ENCODE data around the gene MS4A6A.
"Not testable (repeated sequence)": the region's sequence is repeated elsewhere in the genome, so short reads cannot be mapped to it uniquely, and the experiment has no call there.

The MS4A6A gene

DNA sequence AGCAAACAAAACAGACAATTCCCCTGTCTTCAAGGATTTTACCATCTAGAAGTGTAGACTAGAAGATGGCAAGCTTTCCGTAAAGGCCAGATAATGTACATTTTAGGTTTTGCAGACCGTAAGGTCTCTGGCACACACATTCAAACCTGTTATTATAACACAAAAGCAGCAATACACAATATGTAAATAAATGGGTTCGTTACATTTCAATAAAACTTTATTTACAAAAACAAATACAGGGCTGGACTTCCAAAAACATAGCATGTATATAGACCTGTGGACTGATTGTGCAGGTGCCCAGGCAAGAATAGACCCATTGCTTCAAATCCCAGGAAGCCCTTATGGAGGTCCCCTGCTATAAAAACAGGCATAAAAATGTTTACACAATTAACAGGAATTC is 27.1 kb upstream of the MS4A6A start:
- TF ChIP-seq, protein P1, sequence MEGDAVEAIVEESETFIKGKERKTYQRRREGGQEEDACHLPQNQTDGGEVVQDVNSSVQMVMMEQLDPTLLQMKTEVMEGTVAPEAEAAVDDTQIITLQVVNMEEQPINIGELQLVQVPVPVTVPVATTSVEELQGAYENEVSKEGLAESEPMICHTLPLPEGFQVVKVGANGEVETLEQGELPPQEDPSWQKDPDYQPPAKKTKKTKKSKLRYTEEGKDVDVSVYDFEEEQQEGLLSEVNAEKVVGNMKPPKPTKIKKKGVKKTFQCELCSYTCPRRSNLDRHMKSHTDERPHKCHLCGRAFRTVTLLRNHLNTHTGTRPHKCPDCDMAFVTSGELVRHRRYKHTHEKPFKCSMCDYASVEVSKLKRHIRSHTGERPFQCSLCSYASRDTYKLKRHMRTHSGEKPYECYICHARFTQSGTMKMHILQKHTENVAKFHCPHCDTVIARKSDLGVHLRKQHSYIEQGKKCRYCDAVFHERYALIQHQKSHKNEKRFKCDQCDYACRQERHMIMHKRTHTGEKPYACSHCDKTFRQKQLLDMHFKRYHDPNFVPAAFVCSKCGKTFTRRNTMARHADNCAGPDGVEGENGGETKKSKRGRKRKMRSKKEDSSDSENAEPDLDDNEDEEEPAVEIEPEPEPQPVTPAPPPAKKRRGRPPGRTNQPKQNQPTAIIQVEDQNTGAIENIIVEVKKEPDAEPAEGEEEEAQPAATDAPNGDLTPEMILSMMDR (conservative IDR thresholded peaks at IDR 0.05): no peak
- no peak overlapping the region for H3K27ac ChIP-seq

DNA sequence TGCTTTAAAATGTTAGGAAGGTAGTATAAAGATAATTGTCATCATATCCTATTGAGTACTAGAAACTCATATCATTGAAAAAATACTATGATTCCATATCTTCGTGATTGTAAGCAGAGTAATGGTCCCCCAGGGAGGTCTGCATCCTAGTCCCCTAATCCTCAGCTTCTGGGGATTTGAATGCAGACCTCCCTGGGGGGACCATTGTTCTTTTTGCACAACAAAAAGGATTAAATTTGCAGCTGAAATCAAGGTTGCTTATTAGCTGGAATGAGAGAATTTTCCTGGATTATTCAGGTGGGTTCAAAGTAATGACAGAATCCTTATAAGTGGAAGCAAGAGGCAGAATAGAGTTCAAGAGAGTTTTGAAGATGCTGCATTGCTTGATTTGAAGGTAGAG is 26.1 kb upstream of the MS4A6A start:
- TF ChIP-seq, protein P1 (conservative IDR thresholded peaks at IDR 0.05): no peak

DNA sequence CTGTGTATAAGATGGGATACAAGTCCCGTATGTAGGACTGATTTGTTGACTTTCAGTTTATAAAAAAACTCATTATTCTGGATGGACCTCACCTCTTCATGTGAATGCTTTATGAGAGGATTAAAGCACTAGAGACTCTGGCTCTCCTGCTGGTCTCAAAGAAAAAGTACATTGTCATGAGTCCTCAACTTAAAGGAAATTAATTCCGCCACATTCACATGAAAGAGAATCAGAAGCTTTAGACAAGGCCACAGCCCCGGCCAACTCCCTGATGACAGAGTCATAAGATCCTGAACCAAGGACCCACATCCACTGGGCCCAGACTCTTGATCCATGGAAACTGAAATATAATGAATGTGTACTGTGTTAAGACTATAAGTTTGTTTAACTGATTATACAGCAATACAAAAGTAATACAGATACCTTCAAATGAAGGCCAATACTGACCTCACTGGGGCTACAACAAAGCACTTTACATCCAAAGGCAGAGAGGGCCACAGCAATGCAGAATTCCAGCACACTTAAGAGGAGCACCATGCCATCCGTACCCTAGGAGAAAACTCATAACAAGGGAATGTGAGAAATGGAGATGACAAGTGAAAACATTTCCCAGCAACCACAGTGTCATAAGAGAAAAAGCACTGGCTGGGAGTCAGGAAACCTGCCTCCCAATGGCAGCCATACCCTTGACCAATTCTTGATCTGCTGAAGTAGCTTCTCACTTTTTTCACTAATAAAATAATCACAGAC is 25.4 kb upstream of the MS4A6A start:
- TF ChIP-seq, protein P1 (conservative IDR thresholded peaks at IDR 0.05): no peak

More for the DNA sequence above, 26.1 kb upstream of the MS4A6A start:
- no peak overlapping the region for H3K27ac ChIP-seq

DNA sequence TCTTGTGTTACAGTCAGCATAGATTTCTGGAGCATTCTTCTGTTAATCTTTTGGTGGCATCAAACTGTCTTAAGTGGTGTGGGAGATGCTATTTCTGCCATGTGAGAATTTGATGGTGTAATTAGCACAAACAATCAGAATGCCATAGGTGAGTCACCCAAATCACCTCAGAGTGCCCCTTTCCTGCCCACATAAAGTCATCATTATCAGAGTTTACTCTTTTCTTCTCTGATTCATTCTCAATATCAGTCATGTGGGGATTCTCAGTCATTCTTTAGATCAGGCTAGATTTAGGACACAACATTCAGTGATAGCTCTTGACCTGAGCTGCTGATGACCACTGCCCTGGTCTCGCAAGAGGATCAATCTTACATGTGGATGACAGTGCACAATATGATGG is 23.7 kb upstream of the MS4A6A start:
- TF ChIP-seq, protein P1 (conservative IDR thresholded peaks at IDR 0.05): no peak
- H3K27ac ChIP-seq: no peak overlapping the region

More for the DNA sequence above, 25.4 kb upstream of the MS4A6A start:
- no peak overlapping the region for H3K27ac ChIP-seq

DNA sequence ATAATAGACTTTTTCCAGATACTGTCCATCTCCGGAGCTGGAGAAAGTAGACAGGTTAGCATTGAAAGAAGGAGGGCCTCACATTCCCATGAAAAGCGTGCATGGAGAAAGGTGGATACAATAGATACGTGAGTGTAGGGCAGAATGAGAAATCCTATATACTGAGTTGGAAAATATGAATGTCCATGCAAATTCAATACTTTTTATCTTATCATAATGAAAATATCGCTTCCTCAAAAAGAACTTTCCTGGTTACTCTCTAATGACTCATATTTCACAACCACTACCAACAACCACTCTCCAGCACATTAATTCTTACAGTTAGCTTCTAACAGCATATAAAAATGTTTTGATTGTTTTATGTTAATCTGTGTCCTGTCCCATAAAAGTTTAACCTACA is 22.0 kb upstream of the MS4A6A start:
- TF ChIP-seq, protein P1 (conservative IDR thresholded peaks at IDR 0.05): no peak
- no peak overlapping the region for H3K27ac ChIP-seq

DNA sequence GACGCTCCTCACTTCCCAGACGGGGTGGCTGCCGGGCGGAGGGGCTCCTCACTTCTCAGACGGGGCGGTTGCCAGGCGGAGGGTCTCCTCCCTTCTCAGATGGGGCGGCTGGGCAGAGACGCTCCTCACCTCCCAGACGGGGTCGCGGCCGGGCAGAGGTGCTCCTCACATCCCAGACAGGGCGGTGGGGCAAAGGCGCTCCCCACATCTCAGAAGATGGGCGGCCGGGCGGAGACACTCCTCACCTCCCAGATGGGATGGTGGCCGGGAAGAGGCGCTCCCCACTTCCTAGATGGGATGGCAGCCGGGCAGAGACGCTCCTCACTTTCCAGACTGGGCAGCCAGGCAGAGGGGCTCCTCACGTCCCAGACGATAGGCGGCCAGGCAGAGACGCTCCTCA is 18.5 kb upstream of the MS4A6A start:
- H3K27ac ChIP-seq: not testable (repeated sequence)

DNA sequence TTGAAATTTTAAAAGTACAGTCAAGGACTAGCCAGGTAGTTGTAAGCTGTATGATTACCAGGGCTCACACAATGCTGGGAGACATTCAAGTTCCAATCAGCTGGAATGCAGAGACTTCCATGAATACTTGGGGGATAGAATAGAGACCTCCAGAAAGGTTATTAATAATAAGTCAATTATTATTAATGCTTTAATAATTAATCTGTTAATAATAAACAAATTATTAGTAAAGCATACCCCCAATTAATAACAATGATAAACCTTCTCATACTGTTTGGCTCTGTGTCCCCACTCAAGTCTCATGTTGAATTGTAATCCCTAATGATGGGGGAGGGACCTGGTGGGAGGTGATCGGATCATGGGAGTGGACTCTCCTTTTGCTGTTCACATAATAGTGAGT is 14.6 kb upstream of the MS4A6A start:
- TF ChIP-seq, protein P1 (conservative IDR thresholded peaks at IDR 0.05): no peak
- no peak overlapping the region for H3K27ac ChIP-seq

DNA sequence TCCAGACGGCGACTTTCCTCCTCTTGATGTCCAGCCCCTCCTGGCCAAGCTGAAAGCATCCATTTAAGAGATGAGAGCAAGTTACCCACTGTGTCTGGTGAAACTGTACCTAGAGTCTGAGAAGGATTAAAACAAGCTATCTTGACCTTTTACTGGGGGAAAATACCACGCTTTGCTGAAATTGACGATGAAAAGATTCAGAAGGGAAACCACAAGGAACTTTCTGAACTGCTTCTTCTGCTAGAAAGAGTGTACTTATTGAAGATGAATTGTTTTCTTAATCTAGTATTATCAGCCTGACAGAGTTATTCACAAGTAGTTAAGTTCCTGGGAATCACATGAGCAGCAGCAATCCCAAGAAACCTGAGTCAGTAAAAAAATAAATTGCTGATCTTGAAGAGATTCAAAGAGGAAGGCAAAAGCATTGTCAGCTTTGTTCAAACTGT is 13.1 kb upstream of the MS4A6A start:
- TF ChIP-seq, protein P1 (conservative IDR thresholded peaks at IDR 0.05): no peak
- H3K27ac ChIP-seq: no peak overlapping the region

Data from VCaP (cell line).